Chondrocyte (in vitro differentiated cells): ENCODE data around the gene GC. TPM values are rescaled to one million over a fixed set of nuclear protein-coding genes. Genes with fewer than 3 reads are reported as not detected.

ENCODE experiments used
- DNase-seq: peaks from one replicate; pipeline ENCODE4 v3.0.0; 2021; ENCODE audit warnings: mixed read lengths, low spot score
- H3K27ac Mint-ChIP-seq: one replicate; pipeline ENCODE4 v1.8.0; 2021; ENCODE audit warnings: mild to moderate bottlenecking, moderate library complexity, mixed read lengths; ENCODE audit not compliant: unreplicated experiment
- H3K27me3 Mint-ChIP-seq: 2 replicates; pipeline ENCODE4 v1.8.0; 2021; ENCODE audit warnings: low read depth, mixed read lengths
- H3K36me3 Mint-ChIP-seq: 2 replicates; pipeline ENCODE4 v1.8.0; 2021; ENCODE audit warnings: low read depth, mixed read lengths
- H3K4me1 Mint-ChIP-seq: 2 replicates; pipeline ENCODE4 v1.8.0; 2021; ENCODE audit warnings: low read depth, mild to moderate bottlenecking, mixed read lengths
- H3K4me3 Mint-ChIP-seq: one replicate; pipeline ENCODE4 v1.8.0; 2021; ENCODE audit warnings: mild to moderate bottlenecking, moderate library complexity, mixed read lengths; ENCODE audit not compliant: unreplicated experiment
- H3K9me3 Mint-ChIP-seq: 2 replicates; pipeline ENCODE4 v1.8.0; 2021; ENCODE audit warnings: low read depth, mixed read lengths
- CTCF ChIP-seq: fragments of 200-600 bp; sonication (generic); IDR thresholded peaks from 2 replicates; pipeline ENCODE4 v1.5.0; 2021; ENCODE audit warnings: antibody characterized with exemption, mild to moderate bottlenecking, moderate library complexity
- total RNA-seq: library from RNA; stranded (reverse); gene quantifications from 3 replicates; pipeline ENCODE4 v1.2.1, GENCODE V29; 2021

GC gene
- total RNA-seq, 1 donor from 2014 or later = not detected

- Mint-ChIP-seq H3K4me1 (peaks cover 57% of the 10 kb centered on the region), H3K9me3 (peaks cover 3% of the 10 kb centered on the region), H3K36me3 (no peaks in the 10 kb centered on the region), H3K27me3 (no peaks in the 10 kb centered on the region), H3K4me3 (no peak overlapping the region), H3K27ac (no peak overlapping the region)
- no peak for DNase-seq
- no peak for TF ChIP-seq CTCF
Measured at GRCh38 chr4:71692963-71693362, 90.9 kb downstream of the GC start.

- Mint-ChIP-seq H3K9me3 (peaks cover 3% of the 10 kb centered on the region), H3K4me1 (peaks cover 54% of the 10 kb centered on the region), H3K27ac (peak overlapping the region; percentile 38), H3K36me3 (no peaks in the 10 kb centered on the region), H3K4me3 (no peak overlapping the region), H3K27me3 (no peaks in the 10 kb centered on the region)
- TF ChIP-seq CTCF = no peak
- no peak for DNase-seq
Measured at GRCh38 chr4:71692198-71692597, 91.7 kb downstream of the GC start.

Other genes with a start within 250 kb of the GC start
- gene NPFFR2, start 247.9 kb upstream of the GC start, total RNA-seq = not detected in 3 replicates